ENCODE results near the gene CARNS1. TPM values are rescaled to one million over a fixed set of nuclear protein-coding genes. Genes with fewer than 3 reads are reported as not detected.

CARNS1 gene
- total and polyA plus RNA-seq, 9 of the 15 experiments (the other 6 are each of a cell fraction or from before 2014, with no cell fraction given), result 0.01 to 0.18 (median 0.06) TPM; not detected in 3

DNA sequence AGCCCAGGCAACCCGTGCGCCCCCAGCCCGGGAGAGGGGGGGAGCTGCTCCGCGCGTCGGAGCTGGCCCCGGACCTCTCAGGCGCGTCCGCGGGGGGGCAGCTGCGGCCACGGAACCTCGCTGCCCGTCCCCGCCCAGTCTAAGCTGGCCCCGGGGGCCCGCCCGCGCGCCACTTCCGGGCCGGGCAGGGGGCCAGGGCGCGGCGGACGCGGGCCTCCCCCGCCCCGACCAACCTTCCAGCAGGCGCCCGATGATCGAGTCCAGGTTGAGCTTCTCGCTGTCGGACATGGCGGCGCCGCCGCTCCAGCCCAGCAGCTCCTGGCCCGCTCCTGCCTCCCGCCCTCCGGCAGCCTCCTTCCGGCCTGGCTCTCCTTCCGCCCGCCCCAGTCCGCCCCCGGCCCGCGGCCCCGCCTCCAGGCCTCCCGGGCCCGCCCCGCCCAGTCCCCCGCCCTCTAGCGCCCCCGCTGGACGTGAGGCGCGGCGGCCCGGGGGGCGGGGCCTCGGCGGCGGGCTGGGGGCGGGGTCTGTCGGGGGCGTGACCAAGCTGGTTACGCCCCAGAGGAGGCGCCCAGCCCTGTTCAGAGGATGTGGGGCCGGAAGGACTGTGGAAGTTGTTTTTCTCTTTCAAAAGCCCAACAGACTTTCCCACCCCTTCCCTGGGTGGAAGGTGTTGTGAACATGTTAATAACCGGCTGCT lies 13.8 kb upstream of the CARNS1 start, which contains the start of gene PPP1CA (continued):
- TF ChIP-seq, protein P1, sequence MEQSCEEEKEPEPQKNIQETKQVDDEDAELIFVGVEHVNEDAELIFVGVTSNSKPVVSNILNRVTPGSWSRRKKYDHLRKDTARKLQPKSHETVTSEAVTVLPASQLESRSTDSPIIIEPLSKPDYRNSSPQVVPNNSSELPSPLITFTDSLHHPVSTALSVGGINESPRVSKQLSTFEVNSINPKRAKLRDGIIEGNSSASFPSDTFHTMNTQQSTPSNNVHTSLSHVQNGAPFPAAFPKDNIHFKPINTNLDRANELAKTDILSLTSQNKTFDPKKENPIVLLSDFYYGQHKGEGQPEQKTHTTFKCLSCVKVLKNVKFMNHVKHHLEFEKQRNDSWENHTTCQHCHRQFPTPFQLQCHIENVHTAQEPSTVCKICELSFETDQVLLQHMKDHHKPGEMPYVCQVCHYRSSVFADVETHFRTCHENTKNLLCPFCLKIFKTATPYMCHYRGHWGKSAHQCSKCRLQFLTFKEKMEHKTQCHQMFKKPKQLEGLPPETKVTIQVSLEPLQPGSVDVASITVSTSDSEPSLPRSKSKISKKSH (CRISPR knock-in tag; IDR thresholded peaks at IDR 0.05), result no peak
- TF ChIP-seq ZNF217 (CRISPR knock-in tag; IDR thresholded peaks at IDR 0.05), result no peak
- TF ChIP-seq NCOA1 (IDR thresholded peaks at IDR 0.05; ENCODE audit: low read depth), result no peak
- no peak for TF ChIP-seq NFYB (IDR thresholded peaks at IDR 0.05; ENCODE audit: extremely low read depth, insufficient read length)
- TF ChIP-seq, protein P2, sequence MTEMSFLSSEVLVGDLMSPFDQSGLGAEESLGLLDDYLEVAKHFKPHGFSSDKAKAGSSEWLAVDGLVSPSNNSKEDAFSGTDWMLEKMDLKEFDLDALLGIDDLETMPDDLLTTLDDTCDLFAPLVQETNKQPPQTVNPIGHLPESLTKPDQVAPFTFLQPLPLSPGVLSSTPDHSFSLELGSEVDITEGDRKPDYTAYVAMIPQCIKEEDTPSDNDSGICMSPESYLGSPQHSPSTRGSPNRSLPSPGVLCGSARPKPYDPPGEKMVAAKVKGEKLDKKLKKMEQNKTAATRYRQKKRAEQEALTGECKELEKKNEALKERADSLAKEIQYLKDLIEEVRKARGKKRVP (CRISPR knock-in tag; IDR thresholded peaks at IDR 0.05), result no peak
- no peak for TF ChIP-seq RHOXF2B (CRISPR knock-in tag; conservative IDR thresholded peaks at IDR 0.05)
- TF ChIP-seq, protein P3, sequence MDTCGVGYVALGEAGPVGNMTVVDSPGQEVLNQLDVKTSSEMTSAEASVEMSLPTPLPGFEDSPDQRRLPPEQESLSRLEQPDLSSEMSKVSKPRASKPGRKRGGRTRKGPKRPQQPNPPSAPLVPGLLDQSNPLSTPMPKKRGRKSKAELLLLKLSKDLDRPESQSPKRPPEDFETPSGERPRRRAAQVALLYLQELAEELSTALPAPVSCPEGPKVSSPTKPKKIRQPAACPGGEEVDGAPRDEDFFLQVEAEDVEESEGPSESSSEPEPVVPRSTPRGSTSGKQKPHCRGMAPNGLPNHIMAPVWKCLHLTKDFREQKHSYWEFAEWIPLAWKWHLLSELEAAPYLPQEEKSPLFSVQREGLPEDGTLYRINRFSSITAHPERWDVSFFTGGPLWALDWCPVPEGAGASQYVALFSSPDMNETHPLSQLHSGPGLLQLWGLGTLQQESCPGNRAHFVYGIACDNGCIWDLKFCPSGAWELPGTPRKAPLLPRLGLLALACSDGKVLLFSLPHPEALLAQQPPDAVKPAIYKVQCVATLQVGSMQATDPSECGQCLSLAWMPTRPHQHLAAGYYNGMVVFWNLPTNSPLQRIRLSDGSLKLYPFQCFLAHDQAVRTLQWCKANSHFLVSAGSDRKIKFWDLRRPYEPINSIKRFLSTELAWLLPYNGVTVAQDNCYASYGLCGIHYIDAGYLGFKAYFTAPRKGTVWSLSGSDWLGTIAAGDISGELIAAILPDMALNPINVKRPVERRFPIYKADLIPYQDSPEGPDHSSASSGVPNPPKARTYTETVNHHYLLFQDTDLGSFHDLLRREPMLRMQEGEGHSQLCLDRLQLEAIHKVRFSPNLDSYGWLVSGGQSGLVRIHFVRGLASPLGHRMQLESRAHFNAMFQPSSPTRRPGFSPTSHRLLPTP (IDR thresholded peaks at IDR 0.05; ENCODE audit: borderline replicate concordance, extremely low read depth, insufficient read length), result no peak
- no peak for TF ChIP-seq MTA2 (IDR thresholded peaks at IDR 0.05; ENCODE audit: low read depth)
- TF ChIP-seq ZBTB1 (CRISPR knock-in tag; IDR thresholded peaks at IDR 0.05; ENCODE audit: borderline replicate concordance, low read depth), result no peak
- peak; percentile 97 for TF ChIP-seq RB1 (IDR thresholded peaks at IDR 0.05; ENCODE audit: low read depth)
- TF ChIP-seq, protein P4, sequence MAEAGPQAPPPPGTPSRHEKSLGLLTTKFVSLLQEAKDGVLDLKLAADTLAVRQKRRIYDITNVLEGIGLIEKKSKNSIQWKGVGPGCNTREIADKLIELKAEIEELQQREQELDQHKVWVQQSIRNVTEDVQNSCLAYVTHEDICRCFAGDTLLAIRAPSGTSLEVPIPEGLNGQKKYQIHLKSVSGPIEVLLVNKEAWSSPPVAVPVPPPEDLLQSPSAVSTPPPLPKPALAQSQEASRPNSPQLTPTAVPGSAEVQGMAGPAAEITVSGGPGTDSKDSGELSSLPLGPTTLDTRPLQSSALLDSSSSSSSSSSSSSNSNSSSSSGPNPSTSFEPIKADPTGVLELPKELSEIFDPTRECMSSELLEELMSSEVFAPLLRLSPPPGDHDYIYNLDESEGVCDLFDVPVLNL (CRISPR knock-in tag; IDR thresholded peaks at IDR 0.05; ENCODE audit: low read depth), result no peak
- TF ChIP-seq HNRNPUL1 (IDR thresholded peaks at IDR 0.05; ENCODE audit: low read length), result no peak
- TF ChIP-seq HDGF (IDR thresholded peaks at IDR 0.05), result no peak
- TF ChIP-seq MIER1 (IDR thresholded peaks at IDR 0.05; ENCODE audit: low read depth), result no peak
- TF ChIP-seq XRCC4 (IDR thresholded peaks at IDR 0.05; ENCODE audit: extremely low read depth, insufficient read depth, insufficient read length), result no peak
- no peak for TF ChIP-seq FOXA1 (IDR thresholded peaks at IDR 0.05; ENCODE audit: borderline replicate concordance)
- no peak for TF ChIP-seq ARID2 (IDR thresholded peaks at IDR 0.05)
- TF ChIP-seq ESRRA (IDR thresholded peaks at IDR 0.05; ENCODE audit: borderline replicate concordance, low read depth), result peak; percentile 56; the same call in 1 of the 2 replicates
- TF ChIP-seq, protein P5, sequence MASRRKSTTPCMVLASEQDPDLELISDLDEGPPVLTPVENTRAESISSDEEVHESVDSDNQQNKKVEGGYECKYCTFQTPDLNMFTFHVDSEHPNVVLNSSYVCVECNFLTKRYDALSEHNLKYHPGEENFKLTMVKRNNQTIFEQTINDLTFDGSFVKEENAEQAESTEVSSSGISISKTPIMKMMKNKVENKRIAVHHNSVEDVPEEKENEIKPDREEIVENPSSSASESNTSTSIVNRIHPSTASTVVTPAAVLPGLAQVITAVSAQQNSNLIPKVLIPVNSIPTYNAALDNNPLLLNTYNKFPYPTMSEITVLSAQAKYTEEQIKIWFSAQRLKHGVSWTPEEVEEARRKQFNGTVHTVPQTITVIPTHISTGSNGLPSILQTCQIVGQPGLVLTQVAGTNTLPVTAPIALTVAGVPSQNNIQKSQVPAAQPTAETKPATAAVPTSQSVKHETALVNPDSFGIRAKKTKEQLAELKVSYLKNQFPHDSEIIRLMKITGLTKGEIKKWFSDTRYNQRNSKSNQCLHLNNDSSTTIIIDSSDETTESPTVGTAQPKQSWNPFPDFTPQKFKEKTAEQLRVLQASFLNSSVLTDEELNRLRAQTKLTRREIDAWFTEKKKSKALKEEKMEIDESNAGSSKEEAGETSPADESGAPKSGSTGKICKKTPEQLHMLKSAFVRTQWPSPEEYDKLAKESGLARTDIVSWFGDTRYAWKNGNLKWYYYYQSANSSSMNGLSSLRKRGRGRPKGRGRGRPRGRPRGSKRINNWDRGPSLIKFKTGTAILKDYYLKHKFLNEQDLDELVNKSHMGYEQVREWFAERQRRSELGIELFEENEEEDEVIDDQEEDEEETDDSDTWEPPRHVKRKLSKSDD (conservative IDR thresholded peaks at IDR 0.05; ENCODE audit: low read length), result no peak
- TF ChIP-seq ZNF696 (CRISPR knock-in tag; conservative IDR thresholded peaks at IDR 0.05), result no peak

Data from K562 (cell line).